NCI-H2227 treated with DMSO at 0.1 percent for 48 hours (cell line): ENCODE measurements around the gene ANO10.
A peak's percentile ranks its signal among the peaks of the same experiment; 100 is the strongest.

Source experiments
- DNase-seq: peaks from one replicate; lab custom pipeline; 2025; lab: John Stamatoyannopoulos, UW

The ANO10 gene

DNA sequence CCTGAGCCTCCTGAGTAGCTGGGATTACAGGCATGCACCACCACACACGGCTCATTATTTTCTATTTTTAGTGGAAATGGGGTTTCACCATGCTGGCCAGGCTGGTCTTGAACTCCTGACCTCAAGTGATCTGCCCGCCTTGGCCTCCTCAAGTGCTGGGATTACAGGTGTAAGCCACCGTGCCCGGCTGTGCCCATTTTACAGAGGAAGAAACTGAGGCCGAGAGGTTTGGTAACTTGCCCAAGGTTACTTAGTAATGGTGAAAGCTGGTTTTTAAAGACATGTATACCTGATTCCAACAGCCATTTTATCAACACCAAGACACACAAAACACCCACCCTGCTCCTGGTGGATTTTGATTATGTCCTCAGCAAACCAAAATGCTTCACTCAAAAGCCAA lies 206.7 kb downstream of the ANO10 start:
- no peak for DNase-seq

DNA sequence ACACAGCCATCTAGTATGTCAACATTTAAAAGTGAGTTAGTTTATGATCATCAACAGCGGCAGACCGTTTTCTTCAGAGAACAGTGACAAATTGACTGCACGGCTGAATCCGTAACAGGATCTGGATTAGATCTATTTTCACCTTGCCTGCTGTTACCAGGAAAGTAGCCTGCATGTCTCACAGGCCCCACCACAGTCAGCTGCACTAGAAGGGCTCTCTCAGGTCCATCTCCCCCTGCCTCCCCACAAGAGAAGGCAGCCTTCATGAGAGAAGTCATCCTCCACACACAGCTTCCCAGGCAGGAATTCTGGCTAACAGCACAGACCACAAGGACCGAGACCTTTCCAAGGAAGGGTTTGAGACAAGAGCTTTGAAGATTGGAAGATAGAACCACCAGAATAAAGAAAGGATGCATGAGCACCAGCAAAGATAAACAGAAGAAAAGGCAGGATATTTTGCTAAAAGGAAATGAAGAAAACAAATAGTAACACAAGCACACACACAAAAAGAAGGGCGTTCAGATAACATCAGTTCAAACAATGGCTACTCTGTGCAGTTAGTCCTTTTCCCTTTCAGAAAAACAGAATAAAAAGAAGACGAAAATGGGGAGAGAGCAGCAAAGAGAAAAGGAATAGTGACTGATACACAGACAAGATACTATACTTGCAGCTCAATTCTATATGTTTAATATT lies 208.0 kb downstream of the ANO10 start:
- no peak for DNase-seq

GRCh38 chr3:43411429-43411828 lies 210.4 kb downstream of the ANO10 start:
- no peak for DNase-seq

DNA sequence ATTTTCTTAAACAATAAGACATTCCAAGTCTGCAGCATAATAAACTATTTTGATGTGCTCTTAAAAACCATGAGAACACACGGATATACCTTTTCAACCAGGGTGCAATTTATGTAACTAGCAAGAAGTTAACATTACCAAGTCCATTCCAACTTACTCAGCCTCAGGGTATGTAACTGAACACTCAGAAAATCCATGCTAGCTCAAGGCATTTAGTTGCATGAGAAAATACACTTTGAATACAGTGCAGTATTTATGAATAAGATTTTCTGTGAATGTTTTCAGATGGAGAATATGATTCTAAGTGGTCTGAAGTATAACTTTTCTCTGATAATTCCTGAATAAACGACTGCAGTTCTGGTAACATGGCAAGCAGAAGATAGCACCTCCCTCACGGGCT lies 211.2 kb downstream of the ANO10 start:
- no peak for DNase-seq

DNA sequence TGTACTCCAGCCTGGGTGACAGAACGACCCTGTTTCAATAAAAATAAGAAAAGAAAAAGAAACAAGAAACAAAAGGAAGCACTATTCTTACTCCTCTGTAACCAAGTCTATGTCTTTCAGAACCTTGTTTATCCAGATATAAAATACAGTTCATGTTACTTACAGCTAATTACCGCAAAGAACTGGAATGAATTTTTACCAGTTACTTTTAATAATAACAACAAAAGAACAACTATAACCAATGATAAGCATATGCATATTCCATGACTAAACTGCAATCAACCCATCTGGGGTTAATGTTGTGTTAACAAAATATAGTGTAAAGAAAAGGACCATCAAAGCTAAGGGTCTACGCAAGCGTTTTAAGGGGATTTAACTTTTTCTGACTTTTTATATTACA lies 212.3 kb downstream of the ANO10 start:
- DNase-seq: no peak

DNA sequence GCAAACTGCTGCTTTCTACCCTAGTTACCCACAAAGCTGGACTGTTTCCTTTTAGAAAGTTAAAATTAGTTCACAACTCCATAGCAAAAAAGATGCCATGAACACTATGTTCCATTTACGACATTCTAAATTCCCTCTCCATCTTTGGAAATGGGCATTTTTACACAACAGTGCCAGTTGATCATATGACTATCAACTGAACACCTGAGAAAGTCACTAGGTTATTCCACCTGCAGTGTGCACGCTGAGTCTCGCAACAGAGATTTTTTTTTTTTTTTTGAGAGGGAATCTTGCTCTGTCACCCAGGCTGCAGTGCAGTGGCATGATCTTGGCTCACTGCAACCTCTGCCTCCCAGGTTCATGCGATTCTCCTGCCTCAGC lies 215.2 kb downstream of the ANO10 start:
- DNase-seq: no peak

GRCh38 chr3:43405888-43406642 lies 215.7 kb downstream of the ANO10 start:
- DNase-seq: no peak

- no peak for DNase-seq
These were observed 220.8 kb downstream of the ANO10 start for GRCh38 chr3:43400781-43401730.

- no peak for DNase-seq
These were observed 221.6 kb downstream of the ANO10 start for GRCh38 chr3:43400167-43400566.

DNA sequence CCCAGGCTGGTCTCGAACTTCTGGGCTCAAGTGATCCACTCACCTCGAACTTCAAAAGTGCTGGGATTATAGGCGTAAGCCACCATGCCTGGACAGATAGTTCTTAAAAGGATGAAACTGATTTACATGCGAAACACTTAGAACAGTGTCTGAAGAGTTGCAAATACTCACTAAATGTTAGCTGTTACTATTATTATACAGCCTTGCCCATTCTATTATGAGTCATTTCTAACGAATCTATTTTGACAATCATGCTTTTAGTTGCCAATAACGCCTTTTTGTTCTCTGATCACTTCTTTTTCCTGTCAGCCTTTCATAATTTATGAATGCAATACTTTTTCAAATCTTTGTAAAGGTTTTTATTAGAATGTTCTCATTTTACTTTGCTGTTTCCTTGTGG lies 222.8 kb downstream of the ANO10 start:
- DNase-seq: no peak

DNA sequence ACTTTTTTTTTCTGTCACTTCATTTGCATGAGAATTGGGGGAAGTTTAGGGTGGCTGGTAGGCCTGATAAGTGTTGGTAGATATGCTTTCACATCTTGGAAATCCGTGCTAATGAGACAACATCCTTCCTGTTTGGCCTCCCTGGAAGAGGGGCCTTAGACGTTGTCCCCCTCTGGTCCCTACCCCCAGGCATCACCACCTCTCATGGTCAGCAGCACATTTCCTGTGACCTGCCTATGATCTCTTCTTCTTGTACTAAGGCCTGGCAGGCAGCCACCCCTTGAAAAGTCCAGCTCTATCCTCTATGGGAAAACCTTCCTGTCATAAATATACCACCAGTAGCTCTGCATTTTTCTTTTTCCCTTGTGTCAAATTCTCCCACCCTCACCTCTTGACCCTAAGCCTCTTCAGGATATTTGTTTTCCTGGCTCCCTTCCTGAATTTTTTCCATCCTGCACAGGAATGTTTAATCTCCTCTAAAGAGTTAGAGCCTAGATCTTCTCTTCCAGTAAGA lies 227.7 kb downstream of the ANO10 start:
- no peak for DNase-seq

DNA sequence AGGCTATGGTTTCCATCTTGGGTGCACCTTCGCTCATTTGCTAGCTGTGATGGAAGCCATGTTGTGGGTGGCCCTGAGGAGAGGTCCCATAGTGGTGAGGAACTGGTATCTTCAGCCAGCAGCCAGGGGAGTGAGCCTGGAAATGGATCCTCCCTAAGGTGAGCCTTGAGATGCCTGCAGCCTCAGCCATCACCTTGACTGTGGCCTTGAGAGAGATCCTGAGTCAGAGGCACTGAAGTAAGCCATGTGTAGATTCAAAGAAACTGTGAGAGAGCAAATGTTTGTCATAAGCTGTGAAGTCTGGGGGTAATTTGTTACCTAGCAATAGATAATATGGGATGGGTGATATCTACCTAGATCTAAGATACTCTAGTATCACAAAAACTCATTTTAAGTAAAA lies 230.2 kb downstream of the ANO10 start:
- no peak for DNase-seq

GRCh38 chr3:43390255-43390588 lies 231.6 kb downstream of the ANO10 start:
- DNase-seq: no peak

DNA sequence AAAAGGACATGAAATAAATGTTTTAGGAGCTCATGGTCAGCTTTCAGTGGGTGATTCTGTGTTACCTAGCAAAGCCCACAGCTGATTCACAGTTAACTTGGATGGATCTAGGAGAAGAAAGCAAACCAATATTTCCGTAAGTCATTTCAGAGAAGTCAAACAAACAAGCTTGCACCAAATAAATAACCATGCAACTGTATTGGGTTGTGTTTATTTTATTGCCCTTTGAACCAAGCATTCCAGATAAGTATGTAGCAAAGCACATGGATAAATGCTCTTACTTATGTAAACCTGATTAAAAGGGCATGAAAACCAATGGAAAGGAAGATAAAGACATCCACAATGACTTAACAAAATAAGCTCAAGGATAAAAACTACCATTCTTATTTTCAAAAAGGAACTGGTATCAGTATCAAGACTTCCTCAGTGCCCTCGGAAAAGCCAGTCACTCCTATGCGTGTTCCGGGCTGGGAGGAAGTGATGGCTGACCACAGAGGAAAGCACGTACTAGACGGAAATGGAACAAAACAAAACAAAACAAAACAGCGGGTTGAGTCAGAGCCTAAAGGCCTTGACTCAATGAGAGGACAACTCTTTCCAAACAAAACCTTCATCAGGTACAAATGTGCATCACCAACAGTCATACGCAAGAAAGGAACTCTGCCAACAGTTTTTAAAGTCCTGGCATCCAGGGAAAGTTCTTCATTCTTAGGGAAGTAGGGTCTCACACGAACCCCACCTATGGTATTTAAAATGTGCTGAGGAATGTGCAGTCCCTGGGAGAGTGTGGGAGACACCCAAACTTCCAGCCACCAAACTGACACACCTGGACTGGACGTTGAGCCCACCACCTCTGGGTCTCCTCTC lies 232.2 kb downstream of the ANO10 start:
- DNase-seq: no peak

DNA sequence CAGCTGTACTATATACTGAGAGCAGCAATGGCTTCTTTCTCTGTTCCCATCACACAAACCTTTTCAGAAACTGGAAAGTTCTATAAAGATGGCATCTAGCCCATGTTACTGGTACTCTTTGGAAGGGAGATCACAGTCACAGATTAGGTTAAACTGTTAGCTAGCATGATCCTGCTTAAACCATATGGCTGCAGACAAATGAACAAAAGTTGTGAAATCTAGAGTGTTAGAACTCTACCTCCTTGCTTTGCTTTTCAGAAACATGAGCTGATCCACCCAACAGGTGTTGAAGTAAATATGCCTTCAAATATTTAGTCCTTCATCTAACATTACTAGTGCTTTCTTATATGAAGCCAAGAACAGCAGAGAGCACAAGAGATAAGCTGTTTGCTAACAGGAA lies 232.9 kb downstream of the ANO10 start:
- no peak for DNase-seq

DNA sequence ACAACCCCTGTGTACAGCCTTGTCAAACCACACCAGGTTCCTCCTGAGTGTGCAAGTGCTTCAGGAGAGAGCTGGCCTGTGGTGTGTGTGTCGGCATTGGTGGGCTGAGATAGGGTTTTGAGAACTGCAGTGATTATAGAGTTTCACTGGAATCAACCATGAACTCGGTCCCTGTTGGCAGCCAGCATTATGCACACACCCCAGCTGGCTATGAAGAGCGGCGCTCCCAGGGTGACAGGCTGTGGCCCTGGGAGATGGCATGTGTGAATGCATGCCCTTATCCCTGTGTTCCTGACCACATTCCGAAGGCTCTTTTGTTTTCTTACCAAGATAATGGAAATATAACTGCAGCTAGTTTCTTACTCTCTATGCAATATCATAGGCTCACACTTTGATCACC lies 233.6 kb downstream of the ANO10 start:
- no peak for DNase-seq

DNA sequence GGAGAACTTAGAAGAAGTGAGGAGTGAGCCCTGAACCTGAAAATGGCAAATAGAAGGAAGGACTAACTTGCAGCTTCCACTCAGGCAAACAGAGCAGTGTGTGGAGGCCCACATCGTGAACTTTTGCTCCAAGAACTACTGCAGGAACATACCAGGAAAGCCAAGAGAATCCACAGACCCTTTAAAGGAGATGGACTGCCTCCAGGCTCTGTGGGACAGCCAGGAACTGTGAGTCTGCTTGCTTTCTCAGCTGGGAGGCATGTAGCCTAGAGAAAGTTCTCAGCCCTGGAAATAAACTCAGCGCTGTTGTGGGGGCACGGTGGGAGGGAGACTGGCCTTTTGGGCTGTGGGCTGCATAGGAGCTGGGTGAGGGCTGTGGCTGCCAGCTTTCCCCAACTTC lies 242.5 kb downstream of the ANO10 start:
- DNase-seq: no peak

- no peak for DNase-seq
These were observed 243.5 kb downstream of the ANO10 start for GRCh38 chr3:43378066-43378935.

GRCh38 chr3:43373560-43373928 lies 248.3 kb downstream of the ANO10 start:
- DNase-seq: no peak

DNA sequence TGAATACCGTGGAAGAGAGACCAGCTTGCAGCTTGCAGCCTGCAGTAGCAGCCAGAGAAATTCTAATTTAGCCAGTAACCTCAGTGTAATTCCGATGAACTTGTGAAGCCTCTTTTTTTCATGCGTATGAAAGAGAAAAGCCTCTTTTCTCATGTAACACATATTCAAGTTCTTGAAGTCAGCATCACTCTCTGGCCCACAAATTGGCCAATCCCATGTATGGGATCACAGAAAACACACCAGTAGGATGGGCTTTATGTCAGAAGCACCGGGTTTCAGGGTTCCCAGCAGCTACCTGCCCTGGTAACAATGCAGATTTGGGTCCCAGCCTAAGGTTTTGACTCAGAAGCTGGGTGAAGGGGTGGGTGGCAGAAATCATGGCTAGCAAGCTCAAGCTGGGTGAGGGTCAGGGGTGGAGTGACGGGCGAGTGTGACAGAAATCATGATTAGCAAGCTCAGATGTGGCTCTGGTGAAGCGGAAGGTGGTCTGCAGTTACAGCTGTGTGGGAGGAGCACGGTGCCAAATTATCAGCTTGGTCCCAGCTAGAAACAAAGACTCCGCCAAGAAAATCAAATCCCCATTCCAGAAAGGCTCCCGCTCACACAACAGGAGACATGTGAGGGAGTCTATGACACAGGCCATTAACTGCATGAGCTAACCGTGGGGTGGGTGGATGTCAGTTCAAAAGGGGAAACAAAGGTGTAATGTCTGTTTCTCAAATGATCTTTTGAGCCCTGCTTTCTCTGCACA lies 248.8 kb downstream of the ANO10 start:
- DNase-seq: peak; percentile 2
